Astrocyte (in vitro differentiated cells and primary cell): Measurements from ENCODE around the gene CHD5. TPM values are rescaled to one million over a fixed set of nuclear protein-coding genes. Genes with fewer than 3 reads are reported as not detected.

Experiments
- DNase-seq: peaks from one replicate; pipeline ENCODE4 v3.0.0-alpha.2; 2010; ENCODE audit warnings: low read depth
- FAIRE-seq: peaks from 2 replicates; lab custom pipeline; 2011; peaks lifted over from hg19 to GRCh38; lab: Jason Lieb, UNC
- H2AFZ ChIP-seq: 2 replicates; pipeline ENCODE4 v1.6.0; 2012; ENCODE audit warnings: low read depth, low read length, inconsistent platforms
- H3K27ac ChIP-seq: 2 replicates; pipeline ENCODE4 v1.5.1; 2011; ENCODE audit warnings: low read depth, low read length, inconsistent platforms
- H3K27me3 ChIP-seq: 2 replicates; pipeline ENCODE4 v1.6.0; 2011; ENCODE audit warnings: low read length, inconsistent platforms; ENCODE audit not compliant: insufficient read depth
- H3K36me3 ChIP-seq: 2 replicates; pipeline ENCODE4 v1.5.1; 2011; ENCODE audit warnings: low read length, inconsistent platforms; ENCODE audit not compliant: insufficient read depth
- H3K4me1 ChIP-seq: 2 replicates; pipeline ENCODE4 v1.5.1; 2011; ENCODE audit warnings: low read length, inconsistent platforms; ENCODE audit not compliant: insufficient read depth
- H3K4me2 ChIP-seq: 2 replicates; pipeline ENCODE4 v1.6.0; 2012; ENCODE audit warnings: low read length, inconsistent platforms
- H3K4me3 ChIP-seq: 2 replicates; pipeline ENCODE4 v1.5.1; 2011; ENCODE audit warnings: low read depth, mild to moderate bottlenecking, low read length, inconsistent platforms; ENCODE audit not compliant: insufficient read depth
- H3K79me2 ChIP-seq: 2 replicates; pipeline ENCODE4 v1.6.0; 2012; ENCODE audit warnings: mild to moderate bottlenecking, low read length, inconsistent platforms; ENCODE audit not compliant: insufficient read depth
- H3K9ac ChIP-seq: 2 replicates; pipeline ENCODE4 v1.6.0; 2012; ENCODE audit warnings: mild to moderate bottlenecking, low read length, inconsistent platforms
- H3K9me3 ChIP-seq: 2 replicates; pipeline ENCODE4 v1.5.1; 2012; ENCODE audit warnings: low read depth, mild to moderate bottlenecking, low read length, inconsistent platforms; ENCODE audit not compliant: insufficient read depth
- H4K20me1 ChIP-seq: 2 replicates; pipeline ENCODE4 v1.6.0; 2012; ENCODE audit warnings: low read length, inconsistent platforms; ENCODE audit not compliant: insufficient read depth
- H3K27ac Mint-ChIP-seq: one replicate; pipeline ENCODE4 v1.8.0; 2021; ENCODE audit warnings: mild to moderate bottlenecking, mixed read lengths; ENCODE audit not compliant: unreplicated experiment
- H3K27me3 Mint-ChIP-seq: one replicate; pipeline ENCODE4 v1.8.0; 2021; ENCODE audit warnings: low read depth, mixed read lengths; ENCODE audit not compliant: unreplicated experiment
- H3K36me3 Mint-ChIP-seq: one replicate; pipeline ENCODE4 v1.8.0; 2021; ENCODE audit warnings: low read depth, mixed read lengths; ENCODE audit not compliant: unreplicated experiment
- H3K4me1 Mint-ChIP-seq: one replicate; pipeline ENCODE4 v1.8.0; 2021; ENCODE audit warnings: low read depth, mixed read lengths; ENCODE audit not compliant: unreplicated experiment
- H3K4me3 Mint-ChIP-seq: one replicate; pipeline ENCODE4 v1.8.0; 2021; ENCODE audit warnings: mild to moderate bottlenecking, moderate library complexity, mixed read lengths; ENCODE audit not compliant: unreplicated experiment
- H3K9me3 Mint-ChIP-seq: one replicate; pipeline ENCODE4 v1.8.0; 2021; ENCODE audit warnings: mild to moderate bottlenecking, mixed read lengths; ENCODE audit not compliant: unreplicated experiment
- EZH2 ChIP-seq: IDR thresholded peaks from 2 replicates; pipeline ENCODE4 v1.6.1; 2012; ENCODE audit warnings: mild to moderate bottlenecking, low read length, inconsistent platforms; ENCODE audit not compliant: insufficient read depth
- total RNA-seq: library from RNA; stranded (reverse); gene quantifications from 2 replicates; pipeline ENCODE4 v1.2.1, GENCODE V29; 2021
- TF ChIP-seq, protein P1 (sequence below): IDR thresholded peaks from 2 replicates; pipeline ENCODE4 v1.5.1; 2011; ENCODE audit warnings: low read depth, mild to moderate bottlenecking, inconsistent platforms, low read length, moderate library complexity; ENCODE audit not compliant: insufficient read depth

CHD5 gene
- total RNA-seq, 1 donor from 2014 or later, result 0.18 TPM

DNA sequence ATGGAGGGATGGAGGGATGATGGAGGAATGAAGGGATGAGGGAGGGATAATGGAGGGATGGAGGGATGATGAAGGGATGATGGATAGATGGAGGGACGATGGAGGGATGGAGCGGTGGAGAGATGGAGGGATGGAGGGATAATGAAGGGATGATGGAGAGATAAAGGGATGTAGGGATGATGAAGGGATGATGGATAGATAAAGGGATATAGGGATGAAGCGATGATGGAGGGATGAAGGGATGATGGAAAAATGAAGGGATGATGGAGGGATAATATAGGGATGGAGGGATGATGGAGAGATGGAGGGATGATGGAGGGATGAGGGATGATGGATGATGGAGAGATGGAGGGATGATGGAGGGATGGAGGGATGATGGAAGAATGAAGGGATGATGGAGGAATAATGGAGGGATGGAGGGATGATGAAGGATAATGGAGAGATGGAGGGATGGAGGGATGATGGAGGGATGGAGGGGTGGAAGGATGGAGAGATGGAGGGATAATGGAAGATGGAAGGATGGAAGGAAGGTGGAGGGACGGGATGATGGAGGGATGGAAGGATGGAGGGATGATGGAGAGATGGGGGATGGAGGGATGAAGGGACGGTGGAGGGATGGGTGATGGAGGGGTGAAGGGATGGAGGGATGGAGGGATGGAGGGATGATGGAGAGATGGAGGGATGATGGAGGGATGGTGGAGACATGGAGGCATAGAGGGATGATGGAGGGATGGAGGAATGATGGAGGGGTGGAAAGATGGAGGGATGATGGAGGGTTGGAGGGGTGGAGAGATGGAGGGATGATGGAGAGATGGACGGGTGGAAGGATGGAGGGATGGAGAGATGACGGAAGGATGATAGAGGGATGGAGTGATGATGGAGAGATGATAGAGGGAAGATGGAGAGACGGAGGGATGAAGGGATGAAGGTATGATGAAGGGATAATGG lies 72.4 kb downstream of the CHD5 start:
- H3K9ac ChIP-seq, result no peak overlapping the region
- H3K9me3 ChIP-seq, result no peaks in the 10 kb centered on the region
- no peak overlapping the region for H3K27ac ChIP-seq
- TF ChIP-seq, protein P1, sequence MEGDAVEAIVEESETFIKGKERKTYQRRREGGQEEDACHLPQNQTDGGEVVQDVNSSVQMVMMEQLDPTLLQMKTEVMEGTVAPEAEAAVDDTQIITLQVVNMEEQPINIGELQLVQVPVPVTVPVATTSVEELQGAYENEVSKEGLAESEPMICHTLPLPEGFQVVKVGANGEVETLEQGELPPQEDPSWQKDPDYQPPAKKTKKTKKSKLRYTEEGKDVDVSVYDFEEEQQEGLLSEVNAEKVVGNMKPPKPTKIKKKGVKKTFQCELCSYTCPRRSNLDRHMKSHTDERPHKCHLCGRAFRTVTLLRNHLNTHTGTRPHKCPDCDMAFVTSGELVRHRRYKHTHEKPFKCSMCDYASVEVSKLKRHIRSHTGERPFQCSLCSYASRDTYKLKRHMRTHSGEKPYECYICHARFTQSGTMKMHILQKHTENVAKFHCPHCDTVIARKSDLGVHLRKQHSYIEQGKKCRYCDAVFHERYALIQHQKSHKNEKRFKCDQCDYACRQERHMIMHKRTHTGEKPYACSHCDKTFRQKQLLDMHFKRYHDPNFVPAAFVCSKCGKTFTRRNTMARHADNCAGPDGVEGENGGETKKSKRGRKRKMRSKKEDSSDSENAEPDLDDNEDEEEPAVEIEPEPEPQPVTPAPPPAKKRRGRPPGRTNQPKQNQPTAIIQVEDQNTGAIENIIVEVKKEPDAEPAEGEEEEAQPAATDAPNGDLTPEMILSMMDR, result no peak
- no peak overlapping the region for H3K4me2 ChIP-seq
- no peak overlapping the region for H3K4me3 ChIP-seq
- H2AFZ ChIP-seq, result no peak overlapping the region
- Mint-ChIP-seq H3K36me3 (no peaks in the 10 kb centered on the region), H3K4me1 (no peaks in the 10 kb centered on the region), H3K4me3 (no peak overlapping the region), H3K27me3 (peaks cover 48% of the 10 kb centered on the region), H3K27ac (no peak overlapping the region), H3K9me3 (peaks cover 2% of the 10 kb centered on the region)
- H3K4me1 ChIP-seq, result no peaks in the 10 kb centered on the region
- H3K27me3 ChIP-seq, result no peaks in the 10 kb centered on the region
- no peak for FAIRE-seq
- peaks cover 5% of the 10 kb centered on the region for H4K20me1 ChIP-seq
- no peak for DNase-seq
- no peaks in the 10 kb centered on the region for H3K79me2 ChIP-seq
- H3K36me3 ChIP-seq, result no peaks in the 10 kb centered on the region

DNA sequence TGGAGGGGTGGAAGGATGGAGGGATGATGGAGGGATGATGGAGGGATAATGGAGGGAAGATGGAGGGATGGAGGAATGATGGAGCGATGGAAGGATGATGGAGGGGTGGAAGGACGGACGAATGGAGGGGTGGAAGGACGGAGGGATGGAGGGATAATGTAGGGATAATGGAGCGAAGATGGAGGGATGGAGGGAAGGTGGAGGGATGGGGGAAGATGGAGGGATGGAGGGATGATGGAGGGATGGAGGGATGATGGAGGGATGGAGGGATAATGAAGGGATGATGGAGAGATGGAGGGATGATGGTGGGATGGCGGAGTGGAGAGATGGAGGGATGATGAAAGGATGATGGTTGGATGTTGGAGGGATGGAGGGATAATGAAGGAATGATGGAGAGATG lies 73.1 kb downstream of the CHD5 start:
- TF ChIP-seq EZH2, result no peak
- TF ChIP-seq, protein P1, result no peak
- H3K9ac ChIP-seq, result no peak overlapping the region
- no peak overlapping the region for H2AFZ ChIP-seq
- no peaks in the 10 kb centered on the region for H3K79me2 ChIP-seq
- Mint-ChIP-seq H3K36me3 (no peaks in the 10 kb centered on the region), H3K27me3 (peaks cover 43% of the 10 kb centered on the region), H3K4me1 (no peaks in the 10 kb centered on the region), H3K27ac (no peak overlapping the region), H3K4me3 (no peak overlapping the region), H3K9me3 (no peaks in the 10 kb centered on the region)
- no peaks in the 10 kb centered on the region for H3K36me3 ChIP-seq
- no peak overlapping the region for H3K4me3 ChIP-seq
- no peaks in the 10 kb centered on the region for H3K9me3 ChIP-seq
- H3K4me2 ChIP-seq, result no peak overlapping the region
- DNase-seq (no peak), FAIRE-seq (no peak)
- H3K27ac ChIP-seq, result no peak overlapping the region
- no peaks in the 10 kb centered on the region for H3K4me1 ChIP-seq
- H4K20me1 ChIP-seq, result peaks cover 5% of the 10 kb centered on the region
- H3K27me3 ChIP-seq, result no peaks in the 10 kb centered on the region

DNA sequence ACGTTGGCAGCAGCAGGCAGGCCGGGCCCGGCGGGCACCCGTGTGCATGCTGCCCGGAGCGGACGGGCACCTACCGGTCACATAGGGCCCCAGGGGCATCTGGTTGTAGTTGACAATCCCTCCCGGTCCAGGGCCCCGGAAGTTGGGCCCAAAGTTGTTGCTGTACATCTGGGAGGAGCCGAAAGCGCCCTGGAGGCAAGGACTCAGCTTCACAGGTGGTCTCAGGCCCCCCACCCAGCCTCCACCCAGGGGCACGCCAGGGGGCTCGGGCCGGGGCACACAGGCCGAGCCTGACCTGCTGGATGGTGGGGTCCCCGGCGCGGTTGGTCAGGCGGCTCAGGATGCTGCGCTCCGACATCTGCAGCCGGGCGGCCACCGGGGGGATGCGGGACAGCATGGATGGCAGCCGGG lies 73.8 kb downstream of the CHD5 start:
- TF ChIP-seq EZH2, result no peak
- TF ChIP-seq, protein P1, result no peak
- no peak overlapping the region for H3K27ac Mint-ChIP-seq
- no peak for FAIRE-seq

More for the DNA sequence above, 73.8 kb downstream of the CHD5 start:
- Mint-ChIP-seq H3K36me3 (no peaks in the 10 kb centered on the region), H3K4me1 (no peaks in the 10 kb centered on the region), H3K9me3 (no peaks in the 10 kb centered on the region), H3K27me3 (peaks cover 38% of the 10 kb centered on the region), H3K4me3 (no peak overlapping the region)
- no peaks in the 10 kb centered on the region for H3K79me2 ChIP-seq
- H3K9ac ChIP-seq, result no peak overlapping the region
- peaks cover 5% of the 10 kb centered on the region for H4K20me1 ChIP-seq
- no peak overlapping the region for H3K27ac ChIP-seq
- no peak overlapping the region for H3K4me3 ChIP-seq
- H3K27me3 ChIP-seq, result no peaks in the 10 kb centered on the region
- no peak overlapping the region for H2AFZ ChIP-seq
- DNase-seq, result no peak
- H3K4me1 ChIP-seq, result no peaks in the 10 kb centered on the region
- H3K9me3 ChIP-seq, result no peaks in the 10 kb centered on the region
- H3K4me2 ChIP-seq, result no peak overlapping the region
- no peaks in the 10 kb centered on the region for H3K36me3 ChIP-seq
